HCT116 (cell line): ENCODE measurements around the gene C3orf20. TPM values are rescaled to one million over a fixed set of nuclear protein-coding genes. Genes with fewer than 3 reads are reported as not detected.

ENCODE experiments used
- ATAC-seq: fragments of 200-7000 bp; cut with Tn5 transposase; 2 replicates; pipeline ENCODE4 v1.9.1; 2020; ENCODE audit warnings: mild to moderate bottlenecking, moderate library complexity
- BruUV-seq: library from RNA; stranded (reverse); fragments of 400-500 nt; replicated peaks from 2 replicates; lab custom pipeline; 2021; lab: Mats Ljungman, UMichigan
- CTCF ChIA-PET: fragments of 300-600 bp; sonication (Branson Sonifier 250); formaldehyde crosslinking; loops from one replicate; lab custom pipeline; 2021; ENCODE audit warnings: antibody characterized with exemption; lab: Charles Lee
- POLR2A ChIA-PET: fragments of 300-600, 350-600 bp; sonication (Branson Sonifier 250); formaldehyde crosslinking; loops from one replicate; lab custom pipeline; 2021; ENCODE audit warnings: antibody characterized with exemption; lab: Charles Lee
- RAD21 ChIA-PET, 2 experiments: fragments of 300-600 bp; sonication (Branson Sonifier 250); formaldehyde crosslinking; loops; one replicate each; lab custom pipeline; 2023; ENCODE audit warnings: low total read pairs in 2 of 2; ENCODE audit not compliant: uncharacterized antibody in 2 of 2, unreplicated experiment in 2 of 2, low non-redundant PET in 1 of 2; lab: Charles Lee
- DNase-seq: peaks from one replicate; pipeline ENCODE4 v3.0.0-alpha.2; 2010; ENCODE audit warnings: low read depth, low spot score
- H2AFZ ChIP-seq: fragments of 200-600 bp; shearing (Covaris generic), sonication (generic); 2 replicates; pipeline ENCODE4 v1.6.1; 2017; ENCODE audit warnings: low read depth, mixed run types, mixed read lengths, antibody characterized with exemption, low read length; ENCODE audit not compliant: poor library complexity, severe bottlenecking
- H3K27ac ChIP-seq: 2 replicates; pipeline ENCODE4 v1.5.1; 2012; ENCODE audit warnings: low read depth, low read length
- H3K27me3 ChIP-seq: fragments of 200-600 bp; sonication (generic); 2 replicates; pipeline ENCODE4 v1.6.1; 2016; ENCODE audit warnings: mixed run types, low read length, mixed read lengths; ENCODE audit not compliant: insufficient read depth
- H3K36me3 ChIP-seq, 2 experiments: fragments of 200-500 bp in 1 of 2; fragments of 200-600 bp in 1 of 2; sonication (Bioruptor generic) in 1 of 2; sonication (generic) in 1 of 2; 2 replicates each; pipeline versions ENCODE4 v1.5.1 to v1.6.1; 2014 to 2016; ENCODE audit warnings: low read length in 2 of 2, inconsistent platforms in 1 of 2, mixed read lengths in 1 of 2, mixed run types in 1 of 2; ENCODE audit not compliant: insufficient read depth in 2 of 2, control insufficient read depth in 1 of 2
- H3K4me1 ChIP-seq, 2 experiments: fragments of 200-600 bp in 1 of 2; sonication (generic) in 1 of 2; 2 replicates each; pipeline versions ENCODE4 v1.5.1 to v1.6.1; 2012 to 2017; ENCODE audit warnings: low read length in 2 of 2, inconsistent platforms in 1 of 2, mild to moderate bottlenecking in 1 of 2, mixed read lengths in 1 of 2, mixed run types in 1 of 2, moderate library complexity in 1 of 2; ENCODE audit not compliant: insufficient read depth in 2 of 2, control insufficient read depth in 1 of 2
- H3K4me2 ChIP-seq: fragments of 200-600 bp; sonication (generic); 2 replicates; pipeline ENCODE4 v1.6.1; 2017; ENCODE audit warnings: mixed run types, low read length, mixed read lengths
- H3K4me3 ChIP-seq, 2 experiments: fragments of 200-600 bp in 1 of 2; sonication (generic) in 1 of 2; replicated peaks in 1 of 2; 2 replicates each; pipeline ENCODE4 v1.5.1; 2011 to 2016; ENCODE audit warnings: low read length in 2 of 2, control low read depth in 1 of 2, low read depth in 1 of 2, mild to moderate bottlenecking in 1 of 2, mixed read lengths in 1 of 2, mixed run types in 1 of 2
- H3K79me2 ChIP-seq: fragments of 200-600 bp; sonication (generic); 2 replicates; pipeline ENCODE4 v1.6.1; 2017; ENCODE audit warnings: mild to moderate bottlenecking, mixed run types, low read length, moderate library complexity, mixed read lengths; ENCODE audit not compliant: insufficient read depth
- H3K9ac ChIP-seq: fragments of 200-600 bp; sonication (generic); 2 replicates; pipeline ENCODE4 v1.6.1; 2016; ENCODE audit warnings: low read length, mixed read lengths
- H3K9me2 ChIP-seq: fragments of 200-600 bp; sonication (generic), shearing (Covaris generic); 2 replicates; pipeline ENCODE4 v1.6.1; 2017; ENCODE audit warnings: mixed run types, mild to moderate bottlenecking, moderate library complexity; ENCODE audit not compliant: insufficient read depth
- H3K9me3 ChIP-seq, 2 experiments: fragments of 200-500 bp in 1 of 2; fragments of 200-600 bp in 1 of 2; sonication (Bioruptor generic) in 1 of 2; sonication (generic) in 1 of 2; 2 replicates each; pipeline ENCODE4 v1.6.1; 2014 to 2017; ENCODE audit warnings: low read length in 2 of 2, mixed read lengths in 2 of 2, inconsistent platforms in 1 of 2, low read depth in 1 of 2, mild to moderate bottlenecking in 1 of 2, mixed run types in 1 of 2, moderate library complexity in 1 of 2; ENCODE audit not compliant: control insufficient read depth in 1 of 2, insufficient read depth in 1 of 2
- H4K20me1 ChIP-seq: fragments of 200-600 bp; sonication (generic), shearing (Covaris generic); 2 replicates; pipeline ENCODE4 v1.6.1; 2017; ENCODE audit warnings: mixed run types, mild to moderate bottlenecking, moderate library complexity; ENCODE audit not compliant: insufficient read depth
- CBX3 ChIP-seq: IDR thresholded peaks from 2 replicates; pipeline ENCODE4 v1.6.1; 2012; ENCODE audit warnings: low read depth
- CTCF ChIP-seq, 3 experiments: fragments of 200-600 bp in 1 of 3; sonication (generic) in 1 of 3; IDR thresholded peaks in 2 of 3; conservative IDR thresholded peaks in 1 of 3; 2 replicates each; pipeline ENCODE4 v1.5.1; 2012 to 2017; ENCODE audit warnings: low read depth in 2 of 3, low read length in 2 of 3, antibody characterized with exemption in 1 of 3, borderline replicate concordance in 1 of 3, control low read depth in 1 of 3, mild to moderate bottlenecking in 1 of 3, mixed read lengths in 1 of 3, mixed run types in 1 of 3, moderate library complexity in 1 of 3; ENCODE audit not compliant: insufficient read depth in 1 of 3
- EGR1 ChIP-seq: IDR thresholded peaks from 2 replicates; pipeline ENCODE4 v1.6.1; 2012; ENCODE audit warnings: low read depth
- ELF1 ChIP-seq: IDR thresholded peaks from 2 replicates; pipeline ENCODE4 v1.6.1; 2012; ENCODE audit warnings: low read depth, borderline replicate concordance
- EZH2phosphoT487 ChIP-seq: fragments of 200-600 bp; IDR thresholded peaks from 2 replicates; pipeline ENCODE4 v1.6.1; 2018; ENCODE audit warnings: antibody characterized with exemption, borderline replicate concordance
- FOSL1 ChIP-seq: IDR thresholded peaks from 2 replicates; pipeline ENCODE4 v1.6.1; 2012; ENCODE audit warnings: low read depth
- MAX ChIP-seq: IDR thresholded peaks from 2 replicates; pipeline ENCODE4 v1.6.1; 2012
- POLR2A ChIP-seq: IDR thresholded peaks from 2 replicates; pipeline ENCODE4 v1.7.0; 2011; ENCODE audit warnings: borderline replicate concordance; ENCODE audit not compliant: insufficient read depth, insufficient read length; ENCODE audit errors: extremely low read depth
- POLR2AphosphoS5 ChIP-seq: IDR thresholded peaks from 2 replicates; pipeline ENCODE4 v1.6.1; 2011; ENCODE audit warnings: mild to moderate bottlenecking, low read depth, low read length, moderate library complexity
- REST ChIP-seq: IDR thresholded peaks from 2 replicates; pipeline ENCODE4 v1.6.1; 2012; ENCODE audit warnings: low read depth
- SP1 ChIP-seq: IDR thresholded peaks from 2 replicates; pipeline ENCODE4 v1.6.1; 2012; ENCODE audit warnings: low read depth
- TCF7L2 ChIP-seq: IDR thresholded peaks from 2 replicates; pipeline ENCODE4 v1.7.0; 2011; ENCODE audit warnings: borderline replicate concordance, inconsistent platforms; ENCODE audit not compliant: insufficient read depth, insufficient read length; ENCODE audit errors: extremely low read depth
- ZNF274 ChIP-seq: fragments of 200-500 bp; sonication (Bioruptor generic); IDR thresholded peaks from 2 replicates; pipeline ENCODE4 v1.6.1; 2014; ENCODE audit warnings: mild to moderate bottlenecking, low read depth, low read length, inconsistent platforms
- intact Hi-C: fragments of 100-400 bp; cut with micrococcal nuclease; formaldehyde crosslinking; loops from 2 replicates; pipeline ENCODE4 v1.10.0; 2022
- total RNA-seq: library from RNA; stranded (reverse); gene quantifications from one replicate; pipeline ENCODE4 v1.2.1, GENCODE V29; 2021; ENCODE audit not compliant: unreplicated experiment

The C3orf20 gene
- total RNA-seq, 1 experiment from 2014 or later = 0.20 TPM

GRCh38 chr3:14766428-14767244 lies 91.7 kb downstream of the C3orf20 start:
- no peak overlapping the region for H3K27ac ChIP-seq
- H3K36me3 ChIP-seq = no peaks in the 10 kb centered on the region
- ChIA-PET CTCF (no interaction called here), RAD21 (no interaction called here), POLR2A (no interaction called here)
- BruUV-seq = no TSS peak
- no peaks in the 10 kb centered on the region for H3K9me2 ChIP-seq
- intact Hi-C loops = no loop called here
- no peak overlapping the region for H2AFZ ChIP-seq
- no peaks in the 10 kb centered on the region for H3K27me3 ChIP-seq
- H3K4me3 ChIP-seq = no peak overlapping the region
- no peaks in the 10 kb centered on the region for H4K20me1 ChIP-seq
- no peak for TF ChIP-seq EGR1
- TF ChIP-seq POLR2A = no peak
- no peak for TF ChIP-seq TCF7L2
- TF ChIP-seq CTCF (IDR thresholded peaks at IDR 0.05 in 2 of 3, conservative IDR thresholded peaks at IDR 0.05 in 1 of 3; ENCODE audit: borderline replicate concordance in 1 of 3, insufficient read depth in 1 of 3, low read depth in 2 of 3, low read length in 2 of 3) = no peak
- DNase-seq (no peak), ATAC-seq (no peak)
- no peak overlapping the region for H3K9ac ChIP-seq
- H3K9me3 ChIP-seq = no peaks in the 10 kb centered on the region
- H3K4me2 ChIP-seq = no peak overlapping the region
- no peaks in the 10 kb centered on the region for H3K79me2 ChIP-seq
- H3K4me1 ChIP-seq = no peaks in the 10 kb centered on the region

GRCh38 chr3:14767245-14768051 lies 92.5 kb downstream of the C3orf20 start:
- H4K20me1 ChIP-seq = no peaks in the 10 kb centered on the region
- H3K27me3 ChIP-seq = no peaks in the 10 kb centered on the region
- H3K9me3 ChIP-seq = no peaks in the 10 kb centered on the region
- no peaks in the 10 kb centered on the region for H3K36me3 ChIP-seq
- ChIA-PET RAD21 (no interaction called here), POLR2A (no interaction called here), CTCF (no interaction called here)
- no peak overlapping the region for H3K4me2 ChIP-seq
- H3K9ac ChIP-seq = no peak overlapping the region
- H3K9me2 ChIP-seq = no peaks in the 10 kb centered on the region
- no peak for DNase-seq
- ATAC-seq = no peak
- H3K4me1 ChIP-seq = no peaks in the 10 kb centered on the region
- H2AFZ ChIP-seq = no peak overlapping the region
- intact Hi-C loops = no loop called here
- no peak overlapping the region for H3K27ac ChIP-seq
- H3K4me3 ChIP-seq = no peak overlapping the region
- BruUV-seq = no TSS peak
- H3K79me2 ChIP-seq = no peaks in the 10 kb centered on the region
- TF ChIP-seq MAX (no peak), EZH2phosphoT487 (no peak), EGR1 (no peak), SP1 (no peak), ZNF274 (no peak), POLR2AphosphoS5 (no peak), ELF1 (no peak), REST (no peak), CBX3 (no peak), FOSL1 (no peak)
